Measurements from ENCODE around the gene FAM204A. TPM values are rescaled to one million over a fixed set of nuclear protein-coding genes. Genes with fewer than 3 reads are reported as not detected.

FAM204A gene
- total RNA-seq, 4 donors from 2014 or later: 45.7 to 65.2 (median 55.0) TPM

DNA sequence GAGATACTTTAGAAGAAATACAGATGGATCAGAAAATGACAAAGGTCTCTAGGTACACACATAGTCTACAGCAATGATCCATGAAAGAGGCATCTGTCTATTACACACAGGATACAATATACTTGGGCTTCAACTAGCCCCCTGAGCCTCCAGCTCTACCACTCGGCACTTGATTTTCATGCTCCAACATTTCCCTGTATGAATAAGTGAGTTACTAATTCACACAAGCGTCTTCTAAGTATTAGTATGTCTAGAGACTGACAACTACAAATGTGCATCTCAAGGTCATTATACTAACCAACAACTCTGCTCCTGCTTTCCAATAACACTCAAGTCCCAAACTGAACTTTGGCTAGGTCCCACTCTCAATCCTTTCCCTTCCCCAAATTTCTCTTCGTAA lies 8.3 kb downstream of the FAM204A start:
- Histone ChIP-seq H3K36me3 (peaks cover 11 to 29% of the 10 kb centered on the region in 2 donors), H3K27me3 (no peaks in the 10 kb centered on the region), H3K9me3 (no peaks in the 10 kb centered on the region), H3K4me1 (peaks cover 11 to 15% of the 10 kb centered on the region in 2 donors), H3K27ac (no peak overlapping the region), H3K4me3 (replicated peaks in 1 of 3) (no peak overlapping the region)
- intact Hi-C loops (cut with DNase I): no loop called here
- no peak for DNase-seq
- TF ChIP-seq, protein P1, sequence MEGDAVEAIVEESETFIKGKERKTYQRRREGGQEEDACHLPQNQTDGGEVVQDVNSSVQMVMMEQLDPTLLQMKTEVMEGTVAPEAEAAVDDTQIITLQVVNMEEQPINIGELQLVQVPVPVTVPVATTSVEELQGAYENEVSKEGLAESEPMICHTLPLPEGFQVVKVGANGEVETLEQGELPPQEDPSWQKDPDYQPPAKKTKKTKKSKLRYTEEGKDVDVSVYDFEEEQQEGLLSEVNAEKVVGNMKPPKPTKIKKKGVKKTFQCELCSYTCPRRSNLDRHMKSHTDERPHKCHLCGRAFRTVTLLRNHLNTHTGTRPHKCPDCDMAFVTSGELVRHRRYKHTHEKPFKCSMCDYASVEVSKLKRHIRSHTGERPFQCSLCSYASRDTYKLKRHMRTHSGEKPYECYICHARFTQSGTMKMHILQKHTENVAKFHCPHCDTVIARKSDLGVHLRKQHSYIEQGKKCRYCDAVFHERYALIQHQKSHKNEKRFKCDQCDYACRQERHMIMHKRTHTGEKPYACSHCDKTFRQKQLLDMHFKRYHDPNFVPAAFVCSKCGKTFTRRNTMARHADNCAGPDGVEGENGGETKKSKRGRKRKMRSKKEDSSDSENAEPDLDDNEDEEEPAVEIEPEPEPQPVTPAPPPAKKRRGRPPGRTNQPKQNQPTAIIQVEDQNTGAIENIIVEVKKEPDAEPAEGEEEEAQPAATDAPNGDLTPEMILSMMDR (IDR thresholded peaks at IDR 0.05): no peak
- TF ChIP-seq POLR2A (IDR thresholded peaks at IDR 0.05): no peak
- 93 to 96% methylated on average over 3 of the region's 3 CpGs for WGBS, 2 donors

DNA sequence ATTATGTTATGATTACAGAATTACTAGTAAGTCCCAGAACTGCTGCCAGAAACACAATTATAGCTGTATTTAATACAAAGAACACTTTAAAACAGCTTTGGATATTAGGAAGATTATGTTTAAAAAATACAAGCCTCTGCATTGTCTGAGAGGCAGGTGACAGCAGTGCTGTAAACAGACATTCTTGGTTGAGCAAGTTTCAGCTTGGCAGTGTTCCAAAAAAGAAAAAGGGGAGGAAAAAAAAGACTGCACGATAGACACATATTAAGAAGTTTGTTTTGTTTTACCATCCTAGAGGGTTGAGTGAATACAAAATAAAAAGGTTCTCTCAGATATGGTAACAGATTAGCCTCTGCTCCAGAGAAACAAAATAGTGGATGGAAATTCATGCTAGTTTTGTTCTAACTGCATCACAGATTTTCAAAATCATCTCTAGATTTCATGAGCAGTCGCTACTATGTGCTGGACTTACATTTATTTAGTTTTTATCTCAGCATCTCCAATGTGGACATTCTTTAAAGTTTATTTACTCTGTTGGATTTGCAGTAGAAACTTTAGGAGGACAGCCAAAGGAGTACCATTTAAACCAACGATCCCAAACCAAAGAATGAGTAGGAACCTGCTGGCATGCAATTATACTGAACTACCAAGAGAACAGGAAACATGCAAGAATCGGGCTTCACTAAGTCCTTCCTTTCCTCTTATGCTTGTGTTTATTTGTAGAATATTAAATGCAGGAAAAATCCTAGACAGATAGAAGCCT lies 9.0 kb downstream of the FAM204A start:
- Histone ChIP-seq H3K27ac (no peak overlapping the region), H3K4me1 (peaks cover 11 to 15% of the 10 kb centered on the region in 2 donors), H3K9me3 (no peaks in the 10 kb centered on the region), H3K4me3 (replicated peaks in 1 of 3) (no peak overlapping the region), H3K36me3 (peaks cover 11 to 33% of the 10 kb centered on the region in 2 donors), H3K27me3 (no peaks in the 10 kb centered on the region)
- DNase-seq: peak in 1 of 2 donors; percentile 5
- WGBS, 2 donors: 41 to 42% methylated on average over 4 of the region's 4 CpGs
- TF ChIP-seq, protein P1 (IDR thresholded peaks at IDR 0.05): no peak
- no peak for TF ChIP-seq POLR2A (IDR thresholded peaks at IDR 0.05)
- intact Hi-C loops (cut with DNase I): no loop called here

GRCh38 chr10:118332236-118332635 lies 9.9 kb downstream of the FAM204A start:
- 79 to 100% methylated on average over 1 of the region's 1 CpG for WGBS, 2 donors
- Histone ChIP-seq H3K27ac (no peak overlapping the region), H3K27me3 (no peaks in the 10 kb centered on the region)

GRCh38 chr10:118330295-118331076 lies 11.6 kb downstream of the FAM204A start:
- TF ChIP-seq POLR2A (IDR thresholded peaks at IDR 0.05): no peak
- TF ChIP-seq, protein P1 (IDR thresholded peaks at IDR 0.05): no peak
- 92 to 97% methylated on average over 2 of the region's 2 CpGs for WGBS, 2 donors
- intact Hi-C loops (cut with DNase I): no loop called here
- no peak for DNase-seq
- Histone ChIP-seq H3K27ac (no peak overlapping the region), H3K27me3 (no peaks in the 10 kb centered on the region), H3K36me3 (peaks cover 13 to 43% of the 10 kb centered on the region in 2 donors), H3K4me3 (replicated peaks in 1 of 3) (no peak overlapping the region), H3K9me3 (no peaks in the 10 kb centered on the region), H3K4me1 (peaks cover 11 to 15% of the 10 kb centered on the region in 2 donors)

More at GRCh38 chr10:118332236-118332635, 9.9 kb downstream of the FAM204A start:
- Histone ChIP-seq H3K4me1 (peaks cover 11 to 15% of the 10 kb centered on the region in 2 donors), H3K36me3 (peaks cover 11 to 39% of the 10 kb centered on the region in 2 donors), H3K9me3 (no peaks in the 10 kb centered on the region), H3K4me3 (replicated peaks in 1 of 3) (no peak overlapping the region)
- intact Hi-C loops (cut with DNase I): no loop called here
- DNase-seq: no peak
- TF ChIP-seq, protein P1 (IDR thresholded peaks at IDR 0.05): no peak
- TF ChIP-seq POLR2A (IDR thresholded peaks at IDR 0.05): no peak
